ENCODE results near the gene RAPH1. TPM values are rescaled to one million over a fixed set of nuclear protein-coding genes. Genes with fewer than 3 reads are reported as not detected.
"Not testable (repeated sequence)": the region's sequence is repeated elsewhere in the genome, so short reads cannot be mapped to it uniquely, and the experiment has no call there.

RAPH1 gene
- polyA plus RNA-seq, 10 donors, result 21.5 to 44.6 (median 31.3) TPM

- no peak for DNase-seq
These were observed 102.3 kb downstream of the RAPH1 start for GRCh38 chr2:203432811-203433210.

- no peak for DNase-seq
These were observed 103.5 kb downstream of the RAPH1 start for GRCh38 chr2:203431391-203432185.

- DNase-seq, result not testable (repeated sequence)
These were observed 105.5 kb downstream of the RAPH1 start for GRCh38 chr2:203429643-203430042.

GRCh38 chr2:203427061-203427460, 108.0 kb downstream of the RAPH1 start:
- DNase-seq, result peak in 1 of 3 donors; percentile 66

- DNase-seq, result no peak
These were observed 116.8 kb downstream of the RAPH1 start for GRCh38 chr2:203418271-203418670.

- DNase-seq, result no peak
These were observed 121.3 kb downstream of the RAPH1 start for GRCh38 chr2:203413796-203414195.

- peak in 2 of 3 donors; percentile 11 to 13 for DNase-seq
These were observed 122.4 kb downstream of the RAPH1 start for GRCh38 chr2:203412546-203413331.

GRCh38 chr2:203407496-203407895, 127.6 kb downstream of the RAPH1 start:
- DNase-seq, result no peak

- DNase-seq, result no peak
These were observed 130.1 kb downstream of the RAPH1 start for GRCh38 chr2:203404996-203405395.

- DNase-seq, result no peak
These were observed 134.1 kb downstream of the RAPH1 start for GRCh38 chr2:203400805-203401585.

- DNase-seq, result no peak
These were observed 136.1 kb downstream of the RAPH1 start for GRCh38 chr2:203399031-203399430.

- DNase-seq, result no peak
These were observed 138.4 kb downstream of the RAPH1 start for GRCh38 chr2:203396667-203397066.

- DNase-seq, result no peak
These were observed 139.2 kb downstream of the RAPH1 start for GRCh38 chr2:203395858-203396257.

- no peak for DNase-seq
These were observed 140.4 kb downstream of the RAPH1 start for GRCh38 chr2:203394519-203395227.

GRCh38 chr2:203388153-203388552, 146.9 kb downstream of the RAPH1 start:
- DNase-seq, result not testable (repeated sequence)

- DNase-seq, result no peak
These were observed 152.1 kb downstream of the RAPH1 start for GRCh38 chr2:203383038-203383437.

GRCh38 chr2:203379156-203379555, 155.9 kb downstream of the RAPH1 start:
- DNase-seq, result no peak

GRCh38 chr2:203376173-203376572, 158.9 kb downstream of the RAPH1 start:
- DNase-seq, result no peak

- DNase-seq, result not testable (repeated sequence)
These were observed 162.4 kb downstream of the RAPH1 start for GRCh38 chr2:203372706-203373105.

GRCh38 chr2:203366639-203367466, 168.2 kb downstream of the RAPH1 start:
- DNase-seq, result no peak

- peak in 2 of 3 donors; percentile 24 to 53 for DNase-seq
These were observed 173.2 kb downstream of the RAPH1 start for GRCh38 chr2:203361922-203362321.

Measured in muscle of back (tissue), 11 donors.